HG03108 (cell line): ENCODE results near the gene RUFY2.
"Not testable (repeated sequence)": the region's sequence is repeated elsewhere in the genome, so short reads cannot be mapped to it uniquely, and the experiment has no call there.

Experiments used
- ATAC-seq: cut with Tn5 transposase; IDR thresholded peaks from one replicate; pipeline ENCODE4 v1.9.1; 2021; ENCODE audit warnings: moderate library complexity; ENCODE audit not compliant: unreplicated experiment

The RUFY2 gene

DNA sequence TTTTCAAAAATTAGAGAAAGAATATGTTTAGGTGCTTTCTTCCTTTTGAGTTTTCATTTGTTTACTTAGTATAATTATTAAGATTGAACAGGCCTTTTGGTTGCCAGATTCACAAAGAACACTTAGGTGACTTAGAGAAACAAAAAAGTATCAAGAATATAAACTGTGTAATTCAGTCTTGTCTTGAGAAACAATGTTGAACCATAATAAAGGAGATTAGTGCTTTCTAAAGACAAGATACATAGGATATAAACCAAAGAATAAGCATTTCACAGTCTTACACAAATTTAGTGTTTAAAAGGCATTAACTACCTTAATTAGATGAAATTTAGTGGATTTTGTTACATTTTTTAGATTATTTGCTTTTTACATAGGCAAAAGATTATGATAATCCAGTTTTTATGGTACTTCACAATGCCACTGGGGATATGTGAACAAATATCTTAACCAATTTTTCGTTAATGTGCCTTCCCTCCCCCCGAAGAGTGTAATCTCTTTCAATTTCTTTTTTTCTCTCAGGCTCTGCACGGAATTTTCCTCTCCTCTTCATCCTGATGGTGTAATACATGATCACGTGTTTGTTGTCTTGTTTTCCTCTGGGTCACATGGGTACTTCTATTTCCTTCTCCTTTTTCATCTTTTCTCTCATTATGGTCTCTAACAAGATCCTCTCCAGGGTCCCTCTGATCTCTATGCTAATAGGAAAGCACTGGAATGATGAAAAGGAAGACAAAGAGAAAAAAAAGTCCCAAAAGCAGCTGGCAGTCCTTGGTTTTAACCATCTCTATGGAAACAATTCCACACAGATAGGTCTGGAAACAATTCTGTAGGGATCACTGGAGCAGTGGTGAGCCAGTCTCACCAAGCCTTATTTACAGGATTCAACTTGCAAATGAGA lies 78.9 kb downstream of the RUFY2 start:
- no peak for ATAC-seq

- not testable (repeated sequence) for ATAC-seq
Observed at GRCh38 chr10:68324396-68324795, 82.7 kb downstream of the RUFY2 start.

DNA sequence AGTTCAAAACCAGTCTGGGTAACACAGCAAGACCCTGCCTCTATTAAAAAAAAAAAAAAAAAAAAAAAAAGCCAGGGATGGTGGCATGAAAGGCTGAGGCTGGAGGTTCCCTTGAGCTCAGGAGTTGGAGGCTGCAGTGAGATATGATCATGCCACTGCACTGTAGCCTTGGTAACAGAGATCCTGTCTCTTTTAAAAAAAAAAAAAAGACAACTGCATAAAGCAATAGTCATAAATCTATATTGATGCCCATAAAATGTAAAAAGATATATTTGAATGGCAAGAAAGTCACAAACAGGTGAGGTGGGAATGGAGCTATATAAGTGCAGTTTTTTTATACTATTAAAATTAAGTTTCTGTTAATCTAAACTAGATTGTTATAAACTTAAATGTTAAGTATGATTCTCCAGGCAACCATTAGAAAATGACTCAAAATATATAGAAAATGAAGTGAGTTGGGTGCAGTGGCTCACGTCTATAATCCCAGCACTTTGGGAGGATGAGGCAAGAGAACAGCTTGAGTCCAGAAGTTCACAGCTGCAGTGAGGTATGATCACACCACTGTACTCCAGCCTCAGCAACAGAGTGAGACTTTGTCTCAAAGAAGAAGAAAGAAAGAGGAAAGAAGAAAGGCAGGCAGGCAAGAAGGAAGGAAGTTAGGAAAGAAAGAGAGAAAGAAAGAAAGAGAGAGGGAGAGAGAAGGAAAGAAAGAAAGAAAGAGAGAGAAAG lies 88.6 kb downstream of the RUFY2 start:
- no peak for ATAC-seq

DNA sequence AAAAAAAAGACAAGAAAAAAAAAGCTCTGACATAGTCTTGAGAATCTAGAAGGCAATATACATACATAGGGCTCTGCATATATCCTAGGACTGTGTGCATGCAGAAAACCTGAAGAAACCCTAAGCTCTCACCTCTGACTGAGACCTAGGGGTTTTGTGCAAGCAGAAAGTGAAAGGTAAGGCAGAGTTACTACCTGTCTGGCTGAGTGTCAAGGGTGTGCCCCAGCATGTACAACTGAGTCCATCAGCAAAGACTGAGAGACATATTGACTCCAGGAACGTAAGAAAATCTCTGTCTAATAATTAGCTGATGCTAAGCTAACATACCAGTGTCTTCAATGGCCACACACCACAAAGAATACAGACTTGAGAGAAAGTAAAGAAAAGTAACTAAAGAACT lies 91.5 kb downstream of the RUFY2 start:
- ATAC-seq, result no peak

DNA sequence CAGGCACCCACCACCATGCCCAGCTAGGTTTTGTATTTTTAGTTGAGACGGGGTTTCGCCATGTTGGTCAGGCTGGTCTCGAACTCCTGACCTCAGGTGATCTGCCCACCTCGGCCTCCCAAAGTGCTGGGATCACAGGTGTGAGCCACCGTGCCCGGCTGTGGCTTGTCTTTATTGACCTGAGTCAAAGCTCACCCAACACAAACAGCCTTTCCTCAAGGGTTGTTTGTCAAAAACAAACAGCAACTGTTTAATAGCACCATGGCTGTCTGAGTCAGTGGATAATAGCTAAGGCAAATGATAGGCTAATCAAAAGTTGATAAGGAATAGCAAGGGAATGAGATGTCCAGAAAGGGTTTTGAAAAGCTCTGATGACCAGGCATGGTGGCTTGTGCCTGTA lies 92.1 kb downstream of the RUFY2 start:
- ATAC-seq, result not testable (repeated sequence)

DNA sequence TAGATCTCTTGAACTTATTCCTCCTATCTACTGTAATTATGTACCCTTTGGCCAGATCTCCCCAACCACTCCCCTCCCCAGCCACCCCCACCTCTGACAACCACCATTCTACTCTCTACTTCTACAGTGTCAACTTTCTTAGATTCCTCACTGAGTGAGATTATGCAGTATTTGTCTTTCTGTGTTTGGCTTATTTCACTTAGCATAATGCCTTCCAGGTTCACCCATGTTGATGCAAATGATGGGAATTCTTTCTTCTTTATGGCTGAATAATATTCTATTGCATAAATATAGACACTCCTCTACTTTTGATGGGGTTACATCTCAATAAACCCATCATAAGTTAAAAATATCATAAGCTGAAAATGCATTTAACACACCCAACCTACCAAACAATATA lies 96.5 kb downstream of the RUFY2 start:
- ATAC-seq, result no peak

DNA sequence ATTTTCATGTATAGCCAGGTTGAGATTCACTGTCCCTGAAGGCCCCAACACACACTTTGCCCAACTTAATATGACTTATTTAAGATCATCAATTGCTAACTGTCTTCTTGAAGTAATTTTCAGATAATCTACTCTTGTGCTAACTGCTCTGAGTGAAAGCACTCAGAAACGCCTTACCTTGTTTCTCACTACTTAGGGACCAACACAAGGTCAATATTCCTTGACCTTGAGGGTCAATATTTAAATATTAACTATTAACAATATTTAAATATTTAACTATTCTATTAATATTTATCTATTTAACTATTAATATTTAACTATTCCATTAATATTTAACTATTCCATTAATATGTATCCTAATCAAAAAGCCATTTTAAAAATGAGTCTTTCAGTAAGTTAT lies 101.2 kb downstream of the RUFY2 start:
- ATAC-seq, result no peak

GRCh38 chr10:68303849-68304412 lies 103.1 kb downstream of the RUFY2 start:
- ATAC-seq, result no peak

DNA sequence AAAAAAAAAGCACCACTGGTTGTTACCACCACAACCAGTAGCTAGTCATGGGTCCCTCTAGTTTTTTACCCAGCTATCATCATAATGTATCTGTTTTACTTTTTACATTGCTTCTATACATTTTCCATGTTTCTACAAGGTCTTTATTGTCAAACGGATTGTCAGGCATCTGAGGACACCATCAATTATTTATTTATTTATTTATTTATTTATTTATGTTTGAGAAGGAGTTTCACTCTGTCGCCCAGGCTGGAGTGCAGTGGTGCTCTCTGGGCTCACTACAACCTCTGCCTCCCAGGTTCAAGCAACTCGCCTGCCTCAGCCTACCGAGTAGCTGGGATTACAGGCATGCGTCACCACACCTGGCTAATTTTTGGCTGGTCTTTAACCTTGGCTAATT lies 104.2 kb downstream of the RUFY2 start:
- no peak for ATAC-seq

GRCh38 chr10:68302503-68302823 lies 104.6 kb downstream of the RUFY2 start:
- ATAC-seq, result no peak

- ATAC-seq, result peak; percentile 54
Observed at GRCh38 chr10:68301790-68302502, 105.1 kb downstream of the RUFY2 start.

GRCh38 chr10:68301301-68301700 lies 105.8 kb downstream of the RUFY2 start:
- no peak for ATAC-seq

DNA sequence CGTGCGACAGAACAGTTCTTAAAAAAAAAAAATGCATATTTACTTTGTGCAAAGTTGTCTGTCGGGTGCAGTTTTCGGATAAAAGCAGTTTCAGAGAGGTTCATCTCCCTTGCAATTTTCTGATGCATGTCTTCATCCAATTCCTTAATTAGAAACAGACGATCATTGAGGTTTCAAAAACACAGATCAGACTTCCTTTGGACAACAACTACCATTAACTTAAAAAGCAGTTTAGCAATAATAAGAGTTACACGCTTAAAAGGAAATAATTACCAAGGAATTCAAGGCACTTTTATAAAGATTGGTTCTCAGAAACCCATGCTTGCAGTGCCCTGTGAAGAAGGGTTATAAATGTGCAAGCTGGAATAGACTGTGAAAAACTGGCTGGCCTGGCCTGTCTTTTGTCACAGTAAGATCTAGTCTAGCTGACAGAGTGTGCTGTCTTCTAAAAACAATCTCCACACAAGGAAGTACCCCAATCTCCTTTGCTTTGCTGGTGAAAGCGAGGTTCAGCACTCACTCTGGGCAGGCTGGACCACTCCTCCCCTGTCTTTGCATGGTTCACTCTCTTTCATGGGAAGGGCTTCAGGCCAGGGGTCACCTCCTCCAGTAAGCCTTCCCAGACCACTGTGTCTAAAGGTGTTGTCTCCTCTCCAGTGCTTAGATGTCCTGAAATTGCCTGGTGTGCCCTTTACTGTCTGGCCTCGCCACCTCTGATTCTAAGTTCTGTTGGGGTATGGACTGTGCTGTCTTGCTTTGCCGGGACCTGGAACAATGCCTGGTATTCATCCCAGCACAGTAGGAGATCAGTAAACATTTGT lies 110.0 kb downstream of the RUFY2 start:
- no peak for ATAC-seq
